GM06990 (cell line): ENCODE results near the gene CIC.

ENCODE experiments used
- DNase-seq: peaks from one replicate; pipeline ENCODE4 v3.0.0-alpha.2; 2011; ENCODE audit not compliant: insufficient read length; ENCODE audit errors: extremely low read depth
- H3K27me3 ChIP-seq: replicated peaks from 2 replicates; pipeline ENCODE4 v1.6.0; 2011; ENCODE audit warnings: low read length; ENCODE audit not compliant: control insufficient read depth, insufficient read depth
- H3K36me3 ChIP-seq: 2 replicates; pipeline ENCODE4 v1.5.1; 2011; ENCODE audit warnings: low read length; ENCODE audit not compliant: control insufficient read depth, insufficient read depth
- H3K4me3 ChIP-seq: replicated peaks from 2 replicates; pipeline ENCODE4 v1.5.1; 2011; ENCODE audit warnings: low read depth, mild to moderate bottlenecking, control low read depth, low read length
- CTCF ChIP-seq: IDR thresholded peaks from 2 replicates; pipeline ENCODE4 v1.5.1; 2011; ENCODE audit warnings: low read length, control low read depth, mild to moderate bottlenecking, inconsistent platforms; ENCODE audit not compliant: insufficient read depth, poor library complexity, severe bottlenecking

Gene CIC

GRCh38 chr19:42270346-42271044 lies 1.4 kb downstream of the CIC start:
- Histone ChIP-seq H3K4me3 (peak overlapping the region; percentile 91), H3K36me3 (peaks cover 21% of the 10 kb centered on the region), H3K27me3 (no peaks in the 10 kb centered on the region)
- TF ChIP-seq CTCF, result no peak
- DNase-seq, result peak; percentile 72

DNA sequence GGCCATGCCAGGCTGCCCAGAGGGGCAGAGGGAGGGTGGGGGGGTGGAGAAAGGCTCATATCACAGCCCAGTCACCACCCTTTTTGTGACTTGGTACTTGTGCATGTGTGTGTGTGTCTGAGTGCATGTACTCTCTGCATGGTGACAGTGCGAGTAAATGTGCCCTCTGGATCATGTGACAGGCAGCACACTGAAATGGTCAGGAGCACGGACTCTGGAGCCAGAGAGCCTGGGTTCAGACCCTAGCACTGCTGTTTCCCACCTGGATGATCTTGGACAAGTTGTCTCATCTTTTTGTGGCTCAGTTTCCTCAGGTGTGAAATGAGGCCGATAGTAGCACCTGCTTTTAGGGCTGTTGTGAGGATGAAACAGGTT lies 2.0 kb downstream of the CIC start:
- Histone ChIP-seq H3K36me3 (peaks cover 22% of the 10 kb centered on the region), H3K27me3 (no peaks in the 10 kb centered on the region), H3K4me3 (peak overlapping the region; percentile 91)
- no peak for DNase-seq
- TF ChIP-seq CTCF, result no peak

- peak; percentile 12 for DNase-seq
- TF ChIP-seq CTCF, result no peak
- Histone ChIP-seq H3K4me3 (no peak overlapping the region), H3K27me3 (no peaks in the 10 kb centered on the region), H3K36me3 (peaks cover 24% of the 10 kb centered on the region)
These were observed 2.9 kb downstream of the CIC start for GRCh38 chr19:42271861-42272534.

GRCh38 chr19:42272535-42272897 lies 3.5 kb downstream of the CIC start:
- H3K4me3 ChIP-seq, result no peak overlapping the region
- peak; percentile 1 for DNase-seq
- H3K36me3 ChIP-seq, result peaks cover 24% of the 10 kb centered on the region
- TF ChIP-seq CTCF, result no peak
- H3K27me3 ChIP-seq, result no peaks in the 10 kb centered on the region

DNA sequence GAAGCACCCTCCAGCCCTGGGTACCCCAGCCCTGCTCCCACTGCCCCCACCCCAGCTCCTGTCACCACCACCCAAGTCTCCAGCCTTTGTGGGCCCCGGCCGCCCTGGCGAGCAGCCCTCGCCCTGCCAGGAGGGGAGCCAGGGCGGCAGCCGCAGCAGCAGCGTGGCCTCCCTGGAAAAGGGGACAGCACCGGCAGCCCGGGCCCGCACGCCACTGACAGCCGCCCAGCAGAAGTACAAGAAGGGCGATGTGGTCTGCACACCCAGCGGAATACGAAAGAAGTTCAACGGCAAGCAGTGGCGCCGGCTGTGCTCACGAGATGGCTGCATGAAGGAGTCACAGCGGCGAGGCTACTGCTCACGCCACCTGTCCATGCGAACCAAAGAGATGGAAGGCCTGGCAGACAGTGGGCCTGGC lies 3.9 kb downstream of the CIC start:
- TF ChIP-seq CTCF, result no peak
- no peaks in the 10 kb centered on the region for H3K27me3 ChIP-seq
- peaks cover 27% of the 10 kb centered on the region for H3K36me3 ChIP-seq
- peak; percentile 12 for DNase-seq
- H3K4me3 ChIP-seq, result no peak overlapping the region
